ENCODE results near the gene NPAS2. TPM values are rescaled to one million over a fixed set of nuclear protein-coding genes. Genes with fewer than 3 reads are reported as not detected.
A peak's percentile ranks its signal among the peaks of the same experiment; 100 is the strongest.

Gene NPAS2
- total RNA-seq, 1 donor from 2014 or later, result 8.3 TPM

GRCh38 chr2:100968146-100969145 lies 148.5 kb downstream of the NPAS2 start:
- DNase-seq, result no peak

- DNase-seq, result no peak
These were observed 150.1 kb downstream of the NPAS2 start for GRCh38 chr2:100969998-100970397.

GRCh38 chr2:100971221-100971620 lies 151.3 kb downstream of the NPAS2 start:
- DNase-seq, result no peak

- DNase-seq, result no peak
These were observed 152.5 kb downstream of the NPAS2 start for GRCh38 chr2:100972452-100972851.

GRCh38 chr2:100974712-100975520 lies 155.0 kb downstream of the NPAS2 start:
- no peak for DNase-seq

- DNase-seq, result no peak
These were observed 155.5 kb downstream of the NPAS2 start for GRCh38 chr2:100975521-100975785.

GRCh38 chr2:100976061-100976460 lies 156.1 kb downstream of the NPAS2 start:
- DNase-seq, result no peak

- no peak for DNase-seq
These were observed 156.9 kb downstream of the NPAS2 start for GRCh38 chr2:100976645-100977391.

- no peak for DNase-seq
These were observed 157.6 kb downstream of the NPAS2 start for GRCh38 chr2:100977511-100977910.

- DNase-seq, result peak; percentile 81
These were observed 158.7 kb downstream of the NPAS2 start for GRCh38 chr2:100978582-100979191.

- DNase-seq, result no peak
These were observed 160.1 kb downstream of the NPAS2 start for GRCh38 chr2:100980046-100980445.

GRCh38 chr2:100981011-100981410 lies 161.1 kb downstream of the NPAS2 start:
- no peak for DNase-seq

- DNase-seq, result no peak
These were observed 162.5 kb downstream of the NPAS2 start for GRCh38 chr2:100982431-100982861.

- no peak for DNase-seq
These were observed 163.3 kb downstream of the NPAS2 start for GRCh38 chr2:100983201-100983600.

- DNase-seq, result peak; percentile 14
These were observed 163.9 kb downstream of the NPAS2 start for GRCh38 chr2:100983684-100984310.

- peak; percentile 87 for DNase-seq
These were observed 165.0 kb downstream of the NPAS2 start for GRCh38 chr2:100984892-100985307.

- DNase-seq, result no peak
These were observed 166.2 kb downstream of the NPAS2 start for GRCh38 chr2:100986157-100986556.

GRCh38 chr2:100987536-100987935 lies 167.6 kb downstream of the NPAS2 start:
- no peak for DNase-seq

GRCh38 chr2:100987974-100988373 lies 168.0 kb downstream of the NPAS2 start:
- DNase-seq, result no peak

- DNase-seq, result no peak
These were observed 168.9 kb downstream of the NPAS2 start for GRCh38 chr2:100988630-100989417.

- DNase-seq, result no peak
These were observed 169.7 kb downstream of the NPAS2 start for GRCh38 chr2:100989666-100990065.

All from dermis blood vessel endothelial cell (primary cell).